ENCODE measurements around the gene MFRP. TPM values are rescaled to one million over a fixed set of nuclear protein-coding genes. Genes with fewer than 3 reads are reported as not detected.
A peak's percentile ranks its signal among the peaks of the same experiment; 100 is the strongest.

MFRP gene
- total and polyA plus RNA-seq, 9 of the 15 experiments (the other 6 are each of a cell fraction or from before 2014, with no cell fraction given) = not detected

GRCh38 chr11:119329320-119329719 lies 17.2 kb downstream of the MFRP start:
- no peaks in the 10 kb centered on the region for H3K9me1 ChIP-seq (ENCODE audit: control insufficient read depth, insufficient read depth, low read length)
- peaks cover 0 to 3% of the 10 kb centered on the region in 2 experiments; a peak in 3 of 5 replicates for H3K4me1 ChIP-seq (replicated peaks in 1 of 2; ENCODE audit: control insufficient read depth in 2 of 2, insufficient read depth in 2 of 2, low read length in 2 of 2)
- H3K9me3 ChIP-seq (replicated peaks; ENCODE audit: control insufficient read depth, insufficient read depth, low read depth, low read length) = no peaks in the 10 kb centered on the region
- CTCF ChIA-PET (ENCODE audit: low intra/inter-chr PET ratio) = no interaction called here
- H3K4me3 ChIP-seq = no peak overlapping the region
- no peaks in the 10 kb centered on the region for H3K79me2 ChIP-seq (ENCODE audit: control insufficient read depth, insufficient read depth, low read length)
- DNase-seq (ENCODE audit: extremely low read depth in 1 of 4, low spot score in 3 of 4) (no peak), ATAC-seq (no peak), FAIRE-seq (no peak)
- no TSS peak for BruUV-seq (replicated peaks)
- H3K4me2 ChIP-seq (ENCODE audit: insufficient read depth, low read length) = no peak overlapping the region
- H3K9ac ChIP-seq (ENCODE audit: insufficient read depth in 1 of 2, low read depth in 2 of 2, low read length in 2 of 2) = no peak overlapping the region
- H3K27me3 ChIP-seq (ENCODE audit: control insufficient read depth in 2 of 2, insufficient read depth in 2 of 2, low read length in 2 of 2) = no peaks in the 10 kb centered on the region
- POLR2A ChIA-PET = interaction anchor here (0.7 kb wide), 1 partner anchor 39 kb away, joined by 4 read pairs; no protein-coding TSS in a partner anchor
- intact Hi-C loops (cut with micrococcal nuclease) = no loop called here
- H2AFZ ChIP-seq (ENCODE audit: low read depth, low read length) = 0 out of 2 replicates have a peak overlapping the region, but pooled peaks have one; percentile 18
- in situ Hi-C loops (cut with MboI) = no loop called here
- H3K36me3 ChIP-seq (ENCODE audit: control insufficient read depth, insufficient read depth, low read length) = no peaks in the 10 kb centered on the region
- TF ChIP-seq ELF2 (CRISPR knock-in tag; IDR thresholded peaks at IDR 0.05) (no peak), NFIX (CRISPR knock-in tag; IDR thresholded peaks at IDR 0.05; ENCODE audit: low read depth) (no peak), ZNF644 (tag; IDR thresholded peaks at IDR 0.05; ENCODE audit: low read depth) (no peak), GATAD2B (IDR thresholded peaks at IDR 0.05; ENCODE audit: borderline replicate concordance) (no peak), SRF (CRISPR knock-in tag; IDR thresholded peaks at IDR 0.05) (no peak), NCOA1 (IDR thresholded peaks at IDR 0.05; ENCODE audit: low read depth) (no peak), CTCF (IDR thresholded peaks at IDR 0.05 in 2 of 3, conservative IDR thresholded peaks at IDR 0.05 in 1 of 3; ENCODE audit: insufficient read depth in 2 of 3, low read depth in 1 of 3, low read length in 3 of 3) (no peak), PTTG1 (tag; IDR thresholded peaks at IDR 0.05; ENCODE audit: low read depth) (no peak), ZNF785 (CRISPR knock-in tag; IDR thresholded peaks at IDR 0.05) (no peak), USF1 (CRISPR knock-in tag; IDR thresholded peaks at IDR 0.05) (no peak), RUNX1 (IDR thresholded peaks at IDR 0.05; ENCODE audit: low read depth) (no peak), FOS (IDR thresholded peaks at IDR 0.05; ENCODE audit: extremely low read depth, insufficient read length) (no peak), KAT8 (IDR thresholded peaks at IDR 0.05; ENCODE audit: low read depth) (no peak), KDM1A (IDR thresholded peaks at IDR 0.05) (no peak), DIDO1 (tag; IDR thresholded peaks at IDR 0.05; ENCODE audit: low read depth) (no peak), ZNF354B (CRISPR knock-in tag; IDR thresholded peaks at IDR 0.05) (no peak), PHTF2 (CRISPR knock-in tag; IDR thresholded peaks at IDR 0.05) (no peak)
- TF ChIP-seq, protein P1, sequence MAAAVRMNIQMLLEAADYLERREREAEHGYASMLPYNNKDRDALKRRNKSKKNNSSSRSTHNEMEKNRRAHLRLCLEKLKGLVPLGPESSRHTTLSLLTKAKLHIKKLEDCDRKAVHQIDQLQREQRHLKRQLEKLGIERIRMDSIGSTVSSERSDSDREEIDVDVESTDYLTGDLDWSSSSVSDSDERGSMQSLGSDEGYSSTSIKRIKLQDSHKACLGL (CRISPR knock-in tag; IDR thresholded peaks at IDR 0.05; ENCODE audit: borderline replicate concordance, poor library complexity, severe bottlenecking) = no peak
- TF ChIP-seq, protein P2, sequence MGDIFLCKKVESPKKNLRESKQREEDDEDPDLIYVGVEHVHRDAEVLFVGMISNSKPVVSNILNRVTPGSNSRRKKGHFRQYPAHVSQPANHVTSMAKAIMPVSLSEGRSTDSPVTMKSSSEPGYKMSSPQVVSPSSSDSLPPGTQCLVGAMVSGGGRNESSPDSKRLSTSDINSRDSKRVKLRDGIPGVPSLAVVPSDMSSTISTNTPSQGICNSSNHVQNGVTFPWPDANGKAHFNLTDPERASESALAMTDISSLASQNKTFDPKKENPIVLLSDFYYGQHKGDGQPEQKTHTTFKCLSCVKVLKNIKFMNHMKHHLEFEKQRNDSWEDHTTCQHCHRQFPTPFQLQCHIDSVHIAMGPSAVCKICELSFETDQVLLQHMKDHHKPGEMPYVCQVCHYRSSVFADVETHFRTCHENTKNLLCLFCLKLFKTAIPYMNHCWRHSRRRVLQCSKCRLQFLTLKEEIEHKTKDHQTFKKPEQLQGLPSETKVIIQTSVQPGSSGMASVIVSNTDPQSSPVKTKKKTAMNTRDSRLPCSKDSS (IDR thresholded peaks at IDR 0.05; ENCODE audit: low read depth, partially characterized antibody) = no peak
- no peak overlapping the region for H3K27ac ChIP-seq (ENCODE audit: extremely low read depth, low read depth, low read length)
- WGBS (ENCODE audit: insufficient coverage, low coverage, missing lambda C conversion rate) = 22% methylated on average over 2 of the region's 2 CpGs
- H4K20me1 ChIP-seq (replicated peaks; ENCODE audit: control insufficient read depth, insufficient read depth, low read length) = no peaks in the 10 kb centered on the region

All from K562 (cell line).